Right lung (tissue), 5 donors: ENCODE results near the gene SEC24A. TPM values are rescaled to one million over a fixed set of nuclear protein-coding genes. Genes with fewer than 3 reads are reported as not detected.
"Not testable (repeated sequence)": the region's sequence is repeated elsewhere in the genome, so short reads cannot be mapped to it uniquely, and the experiment has no call there.

Source experiments
- DNase-seq, 2 donors: peaks; one replicate each; pipeline ENCODE4 v3.0.0-alpha.2; 2013
- polyA plus RNA-seq, 5 donors: library from polyadenylated mRNA; unstranded; fragments of 120-200 nt; gene quantifications; one replicate each; pipeline versions ENCODE4 v1.2.1 to v1.2.3, GENCODE V29; 2013; ENCODE audit warnings: inconsistent platforms in 1 of 5, low replicate concordance in 1 of 5; ENCODE audit not compliant: insufficient read length in 5 of 5, insufficient read depth in 1 of 5

SEC24A gene
- polyA plus RNA-seq, 5 donors, result 15.7 to 23.7 (median 20.6) TPM

GRCh38 chr5:134649163-134649835 lies 714 bp downstream of the SEC24A start:
- peak in 1 of 2 donors; percentile 0 for DNase-seq

DNA sequence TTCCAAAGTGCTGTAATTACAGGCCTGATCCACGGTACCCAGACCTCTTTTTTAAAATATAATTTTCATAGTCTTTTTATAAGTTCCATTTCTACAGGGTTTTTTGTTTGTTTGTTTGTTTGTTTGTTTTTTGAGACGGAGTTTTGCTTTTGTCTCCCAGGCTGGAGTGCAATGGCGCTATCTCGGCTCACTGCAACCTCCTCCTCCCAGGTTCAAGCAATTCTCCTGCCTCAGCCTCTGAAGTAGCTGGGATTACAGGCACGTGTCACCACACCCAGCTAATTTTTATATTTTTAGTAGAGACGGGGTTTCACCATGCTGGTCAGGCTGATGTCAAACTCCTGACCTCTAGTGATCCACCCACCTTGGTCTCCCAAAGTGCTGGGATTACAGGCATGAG lies 2.1 kb downstream of the SEC24A start:
- DNase-seq, result not testable (repeated sequence)

DNA sequence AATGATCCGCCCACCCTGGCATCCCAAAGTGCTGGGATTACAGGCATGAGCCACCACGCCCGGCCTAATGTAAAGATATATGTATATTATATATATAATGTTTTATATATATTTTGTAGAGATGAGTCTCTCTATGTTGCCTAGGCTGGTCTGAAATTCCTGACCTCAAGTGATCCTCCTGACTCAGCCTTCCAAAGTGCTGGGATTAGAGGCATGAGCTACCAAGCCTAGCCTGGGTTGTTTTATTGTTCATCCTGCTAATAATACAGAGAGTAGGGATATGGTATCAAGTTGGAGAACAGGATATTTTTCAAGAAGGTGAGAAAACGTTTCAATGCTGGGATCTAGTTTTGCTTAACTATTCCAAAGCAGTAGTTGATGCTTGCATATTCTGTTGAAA lies 2.9 kb downstream of the SEC24A start:
- DNase-seq, result no peak

DNA sequence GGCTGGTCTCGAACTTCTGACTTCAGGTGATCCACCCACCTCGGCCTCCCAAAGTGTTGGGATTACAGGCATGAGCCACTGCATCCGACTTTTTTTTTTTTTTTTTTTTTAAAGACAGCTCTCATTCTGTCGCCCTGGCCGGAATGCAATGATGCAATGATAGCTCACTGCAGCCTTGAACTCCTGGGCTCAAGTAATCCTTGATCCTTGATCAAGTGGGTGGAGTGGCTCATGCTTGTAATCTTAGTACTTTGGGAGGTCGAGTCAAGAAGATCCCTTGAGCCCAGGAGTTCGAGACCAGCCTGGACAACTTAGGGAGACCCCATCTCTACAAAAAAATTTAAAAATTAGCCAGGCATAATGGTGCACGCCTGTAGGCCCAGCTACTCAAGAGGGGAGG lies 8.1 kb downstream of the SEC24A start:
- no peak for DNase-seq

DNA sequence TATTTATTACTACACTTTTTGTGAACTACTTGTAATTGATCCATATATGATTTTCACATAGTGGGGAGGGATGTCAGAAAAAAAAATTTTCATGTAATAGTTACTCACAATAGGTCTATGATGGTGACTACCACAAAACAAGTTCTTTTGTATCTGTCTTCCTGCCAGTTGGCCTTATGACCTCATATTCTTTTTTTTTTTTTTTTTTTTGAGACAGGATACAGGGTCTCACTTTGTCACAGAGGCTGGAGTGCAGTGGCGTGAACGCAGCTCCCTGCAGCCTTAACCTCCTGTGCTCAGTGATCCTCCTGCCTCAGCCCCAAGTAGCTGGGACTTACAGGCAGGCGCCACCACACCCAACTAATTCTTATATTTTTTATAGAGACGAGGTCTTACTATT lies 10.9 kb downstream of the SEC24A start:
- DNase-seq, result no peak

GRCh38 chr5:134659922-134660321 lies 11.3 kb downstream of the SEC24A start:
- no peak for DNase-seq

- no peak for DNase-seq
Measured at GRCh38 chr5:134662971-134663370, 14.4 kb downstream of the SEC24A start.

- no peak for DNase-seq
Measured at GRCh38 chr5:134664448-134664847, 15.9 kb downstream of the SEC24A start.

GRCh38 chr5:134673546-134673945 lies 25.0 kb downstream of the SEC24A start:
- DNase-seq, result not testable (repeated sequence)

DNA sequence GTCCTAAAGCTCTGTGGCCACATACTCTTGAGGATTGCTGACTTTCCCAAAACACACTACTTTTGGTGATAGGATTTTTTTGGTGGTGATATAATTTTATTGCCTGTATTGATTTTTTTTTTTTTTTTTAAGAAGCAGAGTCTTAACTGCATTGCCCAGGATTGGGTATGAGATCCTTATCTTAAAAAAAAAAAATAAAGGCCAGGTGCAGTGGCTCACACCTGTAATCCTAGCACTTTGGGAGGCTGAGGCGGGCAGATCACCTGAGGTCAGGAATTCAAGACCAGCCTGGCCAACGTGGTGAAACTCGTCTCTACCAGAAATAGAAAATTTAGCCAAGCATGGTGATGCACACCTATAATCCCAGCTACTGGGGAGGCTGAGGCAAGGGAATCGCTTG lies 28.8 kb downstream of the SEC24A start:
- not testable (repeated sequence) for DNase-seq

GRCh38 chr5:134690144-134690543 lies 41.6 kb downstream of the SEC24A start:
- DNase-seq, result not testable (repeated sequence)

DNA sequence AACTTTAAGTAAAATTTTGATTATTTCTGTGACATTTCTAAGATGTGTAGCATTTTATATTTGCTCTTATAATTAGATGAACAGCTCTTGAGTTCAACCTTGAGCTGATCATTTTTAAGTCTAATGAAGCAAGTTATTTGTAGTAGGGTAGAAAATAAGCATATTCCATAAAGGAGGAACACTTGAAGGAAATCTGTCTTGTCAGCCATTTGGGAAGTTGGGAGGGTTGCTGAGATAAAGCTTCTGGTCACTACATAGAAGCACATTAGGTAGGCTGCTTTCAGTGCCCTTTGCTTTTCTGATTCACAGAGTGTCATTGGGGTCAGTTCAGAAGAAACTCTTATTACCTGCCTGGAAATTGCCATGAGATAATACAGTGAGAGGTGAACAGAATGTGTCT lies 44.1 kb downstream of the SEC24A start:
- no peak for DNase-seq

GRCh38 chr5:134708301-134708700 lies 59.7 kb downstream of the SEC24A start:
- no peak for DNase-seq

DNA sequence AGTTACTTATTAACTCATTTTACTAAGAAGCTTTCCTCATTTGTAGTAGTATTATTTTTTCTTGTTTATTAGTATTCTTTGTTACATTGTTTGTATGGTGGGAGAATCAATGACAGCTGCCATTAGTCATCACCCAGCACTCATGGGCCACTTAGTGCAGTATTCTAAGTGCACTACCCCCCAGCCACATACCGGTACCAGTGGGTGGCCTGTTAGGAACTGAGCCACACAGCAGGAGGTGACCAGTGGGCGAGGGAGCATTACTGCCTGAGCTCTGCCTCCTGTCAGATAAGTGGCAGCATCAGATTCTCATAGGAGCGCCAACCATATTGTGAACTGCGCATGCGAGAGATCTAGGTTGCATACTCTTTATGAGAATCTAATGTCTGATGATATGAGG lies 65.5 kb downstream of the SEC24A start:
- DNase-seq, result no peak

- no peak for DNase-seq
Measured at GRCh38 chr5:134714541-134714940, 66.0 kb downstream of the SEC24A start.

- DNase-seq, result not testable (repeated sequence)
Measured at GRCh38 chr5:134715466-134715865, 66.9 kb downstream of the SEC24A start.

GRCh38 chr5:134724872-134725271 lies 76.3 kb downstream of the SEC24A start:
- DNase-seq, result no peak

- DNase-seq, result no peak
Measured at GRCh38 chr5:134732819-134733218, 84.2 kb downstream of the SEC24A start.

- DNase-seq, result no peak
Measured at GRCh38 chr5:134735243-134735642, 86.7 kb downstream of the SEC24A start.

DNA sequence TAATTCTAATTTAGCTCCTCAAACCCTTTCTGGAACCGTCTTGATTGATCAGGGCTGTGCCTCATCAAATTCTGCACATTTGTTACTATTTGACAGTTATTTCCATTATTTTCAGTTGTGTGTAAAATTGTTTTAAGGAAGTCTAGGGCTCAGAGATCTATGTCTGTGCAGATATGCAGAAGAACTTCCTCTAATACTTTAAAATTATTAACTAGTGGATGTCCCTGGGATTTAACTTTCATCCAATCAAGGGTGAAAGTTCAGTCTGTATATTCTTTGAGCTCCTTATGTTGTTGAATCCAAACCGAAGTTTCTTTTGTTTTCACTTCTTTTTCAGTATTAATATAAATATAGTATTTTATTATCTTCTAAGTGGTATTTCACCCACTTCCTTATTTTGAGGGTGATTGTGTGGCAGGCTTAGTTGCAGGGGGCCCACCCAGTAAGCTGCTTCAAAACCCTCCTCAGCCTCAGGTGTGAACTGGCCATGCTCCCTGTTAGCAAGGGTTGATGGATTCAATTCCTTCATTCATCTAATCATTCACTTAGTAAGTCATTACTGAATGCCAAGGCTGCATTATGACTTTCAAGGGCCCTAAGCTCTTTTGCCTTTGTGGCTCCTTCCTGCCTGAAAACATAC lies 87.7 kb downstream of the SEC24A start:
- no peak for DNase-seq

GRCh38 chr5:134738133-134738962 lies 89.8 kb downstream of the SEC24A start, which contains the start of gene CAMLG:
Gene CAMLG, plus strand, starts transcription at chr5:134738548. Its CDS starts 73 bp downstream, at chr5:134738621.
- peak; percentile 98 to 99 for DNase-seq

- DNase-seq, result peak; percentile 31 to 46
Measured at GRCh38 chr5:134738963-134739661, 90.5 kb downstream of the SEC24A start.
